Esophagus muscularis mucosa (tissue), 4 donors: ENCODE results near the gene SHPK.

Experiments
- CTCF ChIP-seq, 3 experiments: fragments of 200-600 bp in 2 of 3; fragments of 450-650 bp in 1 of 3; sonication (generic) in 2 of 3; IDR thresholded peaks; one replicate each; pipeline ENCODE4 v1.5.1; 2017 to 2019; ENCODE audit warnings: antibody characterized with exemption in 3 of 3, mild to moderate bottlenecking in 2 of 3, moderate library complexity in 1 of 3
- EP300 ChIP-seq: sonication (generic); formaldehyde crosslinking; IDR thresholded peaks from one replicate; pipeline ENCODE4 v1.6.1; 2017; ENCODE audit warnings: antibody characterized with exemption
- POLR2A ChIP-seq: fragments of 450-650 bp; IDR thresholded peaks from one replicate; pipeline ENCODE4 v1.6.1; 2017; ENCODE audit warnings: antibody characterized with exemption, moderate library complexity, mild to moderate bottlenecking, low read depth
- POLR2AphosphoS5 ChIP-seq, 2 donors: sonication (generic); formaldehyde crosslinking; IDR thresholded peaks; one replicate each; pipeline ENCODE4 v1.6.1; 2017; ENCODE audit warnings: antibody characterized with exemption in 2 of 2

- TF ChIP-seq CTCF (IDR thresholded peaks at IDR 0.05) (no peak), POLR2A (no peak), EP300 (no peak), POLR2AphosphoS5 (IDR thresholded peaks at IDR 0.05) (no peak)
These were observed 66.4 kb downstream of the SHPK start for GRCh38 chr17:3569534-3570137.
